NB4 (cell line): ENCODE results near the gene DDX39A.

Experiments
- TF ChIP-seq, protein P1 (sequence below): IDR thresholded peaks from one replicate; pipeline ENCODE4 v1.5.1; 2012; ENCODE audit warnings: low read depth, low read length
- TF ChIP-seq, protein P2 (sequence below): IDR thresholded peaks from 2 replicates; pipeline ENCODE4 v1.6.1; 2011; ENCODE audit warnings: low read depth, low read length

DNA sequence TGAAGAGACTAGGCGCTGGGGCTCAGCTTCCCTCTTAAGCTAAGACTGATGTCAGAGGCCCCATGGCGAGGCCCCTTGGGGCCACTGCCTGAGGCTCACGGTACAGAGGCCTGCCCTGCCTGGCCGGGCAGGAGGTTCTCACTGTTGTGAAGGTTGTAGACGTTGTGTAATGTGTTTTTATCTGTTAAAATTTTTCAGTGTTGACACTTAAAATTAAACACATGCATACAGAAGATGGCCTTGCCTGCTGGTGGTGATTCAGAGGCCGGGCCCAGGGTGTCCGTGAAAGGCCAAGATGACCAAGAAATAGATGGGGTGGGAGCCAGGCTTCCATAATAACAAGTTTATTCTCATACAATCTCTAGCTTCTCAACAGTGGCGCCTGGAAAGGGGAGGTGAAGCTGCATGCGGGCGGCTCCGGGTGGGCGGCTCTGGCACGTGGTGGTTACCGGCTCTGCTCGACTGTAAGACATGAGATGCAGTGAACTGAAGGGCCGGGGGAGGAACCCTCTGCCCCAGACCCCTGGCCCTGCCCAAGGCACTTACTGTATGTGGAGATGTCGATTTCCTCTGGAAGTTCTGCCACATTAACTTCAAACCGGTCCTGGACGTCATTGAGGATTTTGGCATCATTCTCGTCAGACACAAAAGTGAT is 10.5 kb downstream of the DDX39A start:
- TF ChIP-seq, protein P1, sequence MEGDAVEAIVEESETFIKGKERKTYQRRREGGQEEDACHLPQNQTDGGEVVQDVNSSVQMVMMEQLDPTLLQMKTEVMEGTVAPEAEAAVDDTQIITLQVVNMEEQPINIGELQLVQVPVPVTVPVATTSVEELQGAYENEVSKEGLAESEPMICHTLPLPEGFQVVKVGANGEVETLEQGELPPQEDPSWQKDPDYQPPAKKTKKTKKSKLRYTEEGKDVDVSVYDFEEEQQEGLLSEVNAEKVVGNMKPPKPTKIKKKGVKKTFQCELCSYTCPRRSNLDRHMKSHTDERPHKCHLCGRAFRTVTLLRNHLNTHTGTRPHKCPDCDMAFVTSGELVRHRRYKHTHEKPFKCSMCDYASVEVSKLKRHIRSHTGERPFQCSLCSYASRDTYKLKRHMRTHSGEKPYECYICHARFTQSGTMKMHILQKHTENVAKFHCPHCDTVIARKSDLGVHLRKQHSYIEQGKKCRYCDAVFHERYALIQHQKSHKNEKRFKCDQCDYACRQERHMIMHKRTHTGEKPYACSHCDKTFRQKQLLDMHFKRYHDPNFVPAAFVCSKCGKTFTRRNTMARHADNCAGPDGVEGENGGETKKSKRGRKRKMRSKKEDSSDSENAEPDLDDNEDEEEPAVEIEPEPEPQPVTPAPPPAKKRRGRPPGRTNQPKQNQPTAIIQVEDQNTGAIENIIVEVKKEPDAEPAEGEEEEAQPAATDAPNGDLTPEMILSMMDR: no peak
- TF ChIP-seq, protein P2, sequence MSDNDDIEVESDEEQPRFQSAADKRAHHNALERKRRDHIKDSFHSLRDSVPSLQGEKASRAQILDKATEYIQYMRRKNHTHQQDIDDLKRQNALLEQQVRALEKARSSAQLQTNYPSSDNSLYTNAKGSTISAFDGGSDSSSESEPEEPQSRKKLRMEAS: no peak
